Lower leg skin (tissue), 3 donors: Measurements from ENCODE around the gene SCN2B.

ENCODE experiments used
- POLR2A ChIP-seq, 2 donors: fragments of 450-650 bp; IDR thresholded peaks; one replicate each; pipeline ENCODE4 v1.6.1; 2016 to 2017; ENCODE audit warnings: antibody characterized with exemption in 2 of 2, mild to moderate bottlenecking in 1 of 2, moderate library complexity in 1 of 2
- TF ChIP-seq, protein P1 (sequence below), 3 donors: fragments of 450-650 bp; IDR thresholded peaks; one replicate each; pipeline ENCODE4 v1.5.1; 2016; ENCODE audit warnings: antibody characterized with exemption in 3 of 3, mild to moderate bottlenecking in 3 of 3, moderate library complexity in 2 of 3

GRCh38 chr11:118199135-118199534 is 22.7 kb upstream of the SCN2B start:
- TF ChIP-seq, protein P1, sequence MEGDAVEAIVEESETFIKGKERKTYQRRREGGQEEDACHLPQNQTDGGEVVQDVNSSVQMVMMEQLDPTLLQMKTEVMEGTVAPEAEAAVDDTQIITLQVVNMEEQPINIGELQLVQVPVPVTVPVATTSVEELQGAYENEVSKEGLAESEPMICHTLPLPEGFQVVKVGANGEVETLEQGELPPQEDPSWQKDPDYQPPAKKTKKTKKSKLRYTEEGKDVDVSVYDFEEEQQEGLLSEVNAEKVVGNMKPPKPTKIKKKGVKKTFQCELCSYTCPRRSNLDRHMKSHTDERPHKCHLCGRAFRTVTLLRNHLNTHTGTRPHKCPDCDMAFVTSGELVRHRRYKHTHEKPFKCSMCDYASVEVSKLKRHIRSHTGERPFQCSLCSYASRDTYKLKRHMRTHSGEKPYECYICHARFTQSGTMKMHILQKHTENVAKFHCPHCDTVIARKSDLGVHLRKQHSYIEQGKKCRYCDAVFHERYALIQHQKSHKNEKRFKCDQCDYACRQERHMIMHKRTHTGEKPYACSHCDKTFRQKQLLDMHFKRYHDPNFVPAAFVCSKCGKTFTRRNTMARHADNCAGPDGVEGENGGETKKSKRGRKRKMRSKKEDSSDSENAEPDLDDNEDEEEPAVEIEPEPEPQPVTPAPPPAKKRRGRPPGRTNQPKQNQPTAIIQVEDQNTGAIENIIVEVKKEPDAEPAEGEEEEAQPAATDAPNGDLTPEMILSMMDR (IDR thresholded peaks at IDR 0.05), result no peak
- no peak for TF ChIP-seq POLR2A (IDR thresholded peaks at IDR 0.05)
